NCI-H1436 treated with DMSO at 0.1 percent for 48 hours (cell line): ENCODE results near the gene PFAS.
A peak's percentile ranks its signal among the peaks of the same experiment; 100 is the strongest.

Experiments
- DNase-seq: peaks from one replicate; lab custom pipeline; 2025; lab: John Stamatoyannopoulos, UW

PFAS gene

GRCh38 chr17:8294814-8295316, 45.8 kb downstream of the PFAS start:
- no peak for DNase-seq

GRCh38 chr17:8300226-8300625, 51.1 kb downstream of the PFAS start:
- DNase-seq = no peak

- peak; percentile 28 for DNase-seq
Observed at GRCh38 chr17:8300627-8301242, 51.6 kb downstream of the PFAS start.

GRCh38 chr17:8310601-8311123, 61.6 kb downstream of the PFAS start:
- no peak for DNase-seq

GRCh38 chr17:8311131-8311790, 62.2 kb downstream of the PFAS start:
- DNase-seq = no peak

- DNase-seq = no peak
Observed at GRCh38 chr17:8312251-8312650, 63.2 kb downstream of the PFAS start.

- no peak for DNase-seq
Observed at GRCh38 chr17:8312726-8313600, 63.9 kb downstream of the PFAS start.

- DNase-seq = no peak
Observed at GRCh38 chr17:8314797-8315763, 66.0 kb downstream of the PFAS start.

GRCh38 chr17:8315764-8316217, 66.7 kb downstream of the PFAS start:
- no peak for DNase-seq

- DNase-seq = no peak
Observed at GRCh38 chr17:8318010-8318935, 69.2 kb downstream of the PFAS start.
